Smooth muscle cell (in vitro differentiated cells): ENCODE measurements around the gene TPST1. TPM values are rescaled to one million over a fixed set of nuclear protein-coding genes. Genes with fewer than 3 reads are reported as not detected.

Experiments
- DNase-seq: peaks from one replicate; lab custom pipeline; 2025; ENCODE audit not compliant: unreplicated experiment; lab: John Stamatoyannopoulos, UW
- H2AFZ ChIP-seq: fragments of 200-600 bp; sonication (generic); 2 replicates; pipeline ENCODE4 v1.6.0; 2016; ENCODE audit warnings: antibody characterized with exemption, low read depth, mild to moderate bottlenecking
- H3F3A ChIP-seq: fragments of 200-600 bp; sonication (generic); 2 replicates; pipeline ENCODE4 v1.6.0; 2017; ENCODE audit warnings: antibody characterized with exemption, low read depth
- H3K27ac ChIP-seq: fragments of 200-600 bp; sonication (generic); 2 replicates; pipeline ENCODE4 v1.5.1; 2016; ENCODE audit warnings: low read depth, mild to moderate bottlenecking
- H3K27me3 ChIP-seq: fragments of 200-600 bp; sonication (generic); 2 replicates; pipeline ENCODE4 v1.6.1; 2016; ENCODE audit warnings: low read depth, mild to moderate bottlenecking
- H3K36me3 ChIP-seq: fragments of 200-600 bp; sonication (generic); 2 replicates; pipeline ENCODE4 v1.5.1; 2016; ENCODE audit warnings: low read depth
- H3K4me1 ChIP-seq: fragments of 200-600 bp; sonication (generic); 2 replicates; pipeline ENCODE4 v1.5.1; 2016; ENCODE audit warnings: low read depth
- H3K4me2 ChIP-seq: fragments of 200-600 bp; sonication (generic); 2 replicates; pipeline ENCODE4 v1.6.0; 2016; ENCODE audit warnings: mild to moderate bottlenecking
- H3K4me3 ChIP-seq: fragments of 200-600 bp; sonication (generic); 2 replicates; pipeline ENCODE4 v1.5.1; 2016; ENCODE audit warnings: mild to moderate bottlenecking
- H3K79me2 ChIP-seq: fragments of 200-600 bp; sonication (generic); 2 replicates; pipeline ENCODE4 v1.6.0; 2016; ENCODE audit warnings: low read depth, mild to moderate bottlenecking
- H3K9ac ChIP-seq: fragments of 200-600 bp; sonication (generic); 2 replicates; pipeline ENCODE4 v1.6.0; 2016; ENCODE audit warnings: low read depth
- H3K9me3 ChIP-seq: fragments of 200-600 bp; sonication (generic); replicated peaks from 2 replicates; pipeline ENCODE4 v1.5.1; 2016; ENCODE audit warnings: low read depth
- H4K20me1 ChIP-seq: fragments of 200-600 bp; sonication (generic); 2 replicates; pipeline ENCODE4 v1.6.0; 2016; ENCODE audit warnings: low read depth
- CTCF ChIP-seq: fragments of 200-600 bp; sonication (generic); IDR thresholded peaks from 2 replicates; pipeline ENCODE4 v1.5.1; 2017; ENCODE audit warnings: borderline replicate concordance, mild to moderate bottlenecking, antibody characterized with exemption; ENCODE audit not compliant: insufficient read depth, poor library complexity, severe bottlenecking
- WGBS: methylation state at CpG from one replicate; pipeline ENCODE4 v1.1.7; 2016; ENCODE audit warnings: low lambda C conversion rate; 5-methylcytosine and 5-hydroxymethylcytosine counted together
- polyA plus RNA-seq: library from polyadenylated mRNA; unstranded; fragments of >200 nt; fragmentation: Nextera tagmentation; extraction: Ambion mirVana; gene quantifications from 2 replicates; pipeline ENCODE4 v1.2.1, GENCODE V29; 2016
- total RNA-seq: library from RNA; depleted of rRNA; stranded (reverse); fragments of >200 nt; gene quantifications from 2 replicates; pipeline ENCODE4 v1.2.3, GENCODE V29; 2014

Gene TPST1
- total and polyA plus RNA-seq, 2 experiments from 2014 or later, result 133 to 139 TPM

GRCh38 chr7:66282591-66282935, 77.4 kb downstream of the TPST1 start:
- Histone ChIP-seq H4K20me1 (peaks cover 29% of the 10 kb centered on the region), H3K4me3 (no peak overlapping the region), H3K4me2 (peak overlapping the region; percentile 38), H3K4me1 (peaks cover 21% of the 10 kb centered on the region), H3K36me3 (no peaks in the 10 kb centered on the region), H3K9ac (peak overlapping the region; percentile 81), H3K9me3 (no peaks in the 10 kb centered on the region), H3K27me3 (no peaks in the 10 kb centered on the region), H3K27ac (peak overlapping the region; percentile 93), H3K79me2 (peaks cover 75% of the 10 kb centered on the region), H2AFZ (no peak overlapping the region), H3F3A (peaks cover 54% of the 10 kb centered on the region)
- DNase-seq, result no peak
- TF ChIP-seq CTCF, result no peak
- WGBS, result 61% methylated on average over 6 of the region's 6 CpGs

GRCh38 chr7:66283003-66283920, 78.1 kb downstream of the TPST1 start:
- no peak overlapping the region for H3K4me3 ChIP-seq
- H3K9ac ChIP-seq, result peak overlapping the region; percentile 81
- no peak for DNase-seq
- TF ChIP-seq CTCF, result no peak
- peak overlapping the region; percentile 93 for H3K27ac ChIP-seq
- peaks cover 21% of the 10 kb centered on the region for H3K4me1 ChIP-seq
- peak overlapping the region; percentile 38 for H3K4me2 ChIP-seq
- peaks cover 29% of the 10 kb centered on the region for H4K20me1 ChIP-seq
- H3K9me3 ChIP-seq, result no peaks in the 10 kb centered on the region
- 61% methylated on average over 5 of the region's 5 CpGs for WGBS
- H2AFZ ChIP-seq, result no peak overlapping the region
- no peaks in the 10 kb centered on the region for H3K27me3 ChIP-seq
- no peaks in the 10 kb centered on the region for H3K36me3 ChIP-seq
- peaks cover 68% of the 10 kb centered on the region for H3K79me2 ChIP-seq
- H3F3A ChIP-seq, result peaks cover 54% of the 10 kb centered on the region

GRCh38 chr7:66296001-66296521, 90.9 kb downstream of the TPST1 start:
- peaks cover 25% of the 10 kb centered on the region for H4K20me1 ChIP-seq
- H3K79me2 ChIP-seq, result peaks cover 73% of the 10 kb centered on the region
- DNase-seq, result no peak
- peaks cover 26% of the 10 kb centered on the region for H3F3A ChIP-seq
- TF ChIP-seq CTCF, result no peak
- peaks cover 8% of the 10 kb centered on the region for H3K36me3 ChIP-seq
- peak overlapping the region; percentile 27 for H3K9ac ChIP-seq
- no peak overlapping the region for H3K4me3 ChIP-seq
- 14% methylated on average over 1 of the region's 1 CpG for WGBS
- H3K9me3 ChIP-seq, result no peaks in the 10 kb centered on the region
- no peak overlapping the region for H2AFZ ChIP-seq
- H3K27ac ChIP-seq, result peak overlapping the region; percentile 90
- H3K27me3 ChIP-seq, result no peaks in the 10 kb centered on the region
- peak overlapping the region; percentile 70 for H3K4me2 ChIP-seq
- H3K4me1 ChIP-seq, result peaks cover 13% of the 10 kb centered on the region
